Sigmoid colon (tissue), 4 donors: Measurements from ENCODE around the gene VIPR2.

Source experiments
- EP300 ChIP-seq, 4 donors: sonication (generic); formaldehyde crosslinking; IDR thresholded peaks; one replicate each; pipeline ENCODE4 v1.6.1; 2017; ENCODE audit warnings: antibody characterized with exemption in 4 of 4
- POLR2A ChIP-seq, 2 donors: fragments of 450-650 bp; IDR thresholded peaks; one replicate each; pipeline ENCODE4 v1.6.1; 2016; ENCODE audit warnings: antibody characterized with exemption in 2 of 2, mild to moderate bottlenecking in 2 of 2, moderate library complexity in 2 of 2
- POLR2AphosphoS5 ChIP-seq, 4 donors: sonication (generic); formaldehyde crosslinking; IDR thresholded peaks; one replicate each; pipeline ENCODE4 v1.6.1; 2017; ENCODE audit warnings: antibody characterized with exemption in 4 of 4
- TF ChIP-seq, protein P1 (sequence below), 4 experiments: fragments of 450-650 bp in 3 of 4; fragments of 200-600 bp in 1 of 4; IDR thresholded peaks; one replicate each; pipeline ENCODE4 v1.5.1; 2016 to 2019; ENCODE audit warnings: antibody characterized with exemption in 4 of 4, mild to moderate bottlenecking in 3 of 4, moderate library complexity in 2 of 4

DNA sequence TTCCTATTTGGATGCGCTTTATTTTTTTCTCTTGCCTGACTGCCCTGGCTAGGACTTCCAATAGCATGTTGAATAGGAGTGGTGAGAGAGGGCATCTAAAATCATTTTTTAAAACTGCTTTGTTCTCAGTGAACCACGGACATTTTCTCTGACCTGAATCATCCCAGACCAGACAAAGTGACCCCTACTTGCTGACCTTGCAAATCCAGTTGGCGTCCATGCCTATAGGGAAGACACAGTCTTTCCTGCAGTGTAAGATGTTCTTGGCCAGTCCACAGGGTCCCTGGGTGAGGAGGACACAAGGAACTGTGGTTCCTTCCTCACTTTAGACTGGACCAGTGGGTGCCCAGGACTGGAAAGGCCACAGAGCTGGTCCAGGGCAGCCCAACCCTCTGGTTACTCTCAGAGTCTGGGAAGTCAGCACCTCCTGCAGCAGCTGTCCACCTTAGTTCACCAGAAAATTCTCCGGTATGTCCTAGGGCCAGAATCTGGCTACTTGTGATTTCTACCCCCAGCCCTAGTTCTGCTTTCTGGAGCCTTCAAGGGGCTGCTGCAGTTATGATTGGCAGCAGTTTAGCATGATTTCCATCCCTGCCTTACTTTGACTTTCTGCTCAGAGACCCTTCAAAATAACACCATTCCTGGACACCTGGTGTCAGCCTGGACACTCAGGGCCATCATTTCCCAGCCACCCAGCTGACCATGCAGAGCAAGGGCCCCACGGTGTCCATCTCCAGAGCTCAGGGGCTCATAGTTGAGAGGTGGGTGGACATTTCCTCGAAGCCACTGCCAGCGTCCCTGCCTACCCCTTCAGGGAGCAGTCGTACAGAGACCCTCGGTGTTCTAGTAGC is 19.3 kb downstream of the VIPR2 start:
- TF ChIP-seq POLR2A (IDR thresholded peaks at IDR 0.05) (no peak), EP300 (IDR thresholded peaks at IDR 0.05) (no peak), POLR2AphosphoS5 (IDR thresholded peaks at IDR 0.05) (no peak)
- TF ChIP-seq, protein P1, sequence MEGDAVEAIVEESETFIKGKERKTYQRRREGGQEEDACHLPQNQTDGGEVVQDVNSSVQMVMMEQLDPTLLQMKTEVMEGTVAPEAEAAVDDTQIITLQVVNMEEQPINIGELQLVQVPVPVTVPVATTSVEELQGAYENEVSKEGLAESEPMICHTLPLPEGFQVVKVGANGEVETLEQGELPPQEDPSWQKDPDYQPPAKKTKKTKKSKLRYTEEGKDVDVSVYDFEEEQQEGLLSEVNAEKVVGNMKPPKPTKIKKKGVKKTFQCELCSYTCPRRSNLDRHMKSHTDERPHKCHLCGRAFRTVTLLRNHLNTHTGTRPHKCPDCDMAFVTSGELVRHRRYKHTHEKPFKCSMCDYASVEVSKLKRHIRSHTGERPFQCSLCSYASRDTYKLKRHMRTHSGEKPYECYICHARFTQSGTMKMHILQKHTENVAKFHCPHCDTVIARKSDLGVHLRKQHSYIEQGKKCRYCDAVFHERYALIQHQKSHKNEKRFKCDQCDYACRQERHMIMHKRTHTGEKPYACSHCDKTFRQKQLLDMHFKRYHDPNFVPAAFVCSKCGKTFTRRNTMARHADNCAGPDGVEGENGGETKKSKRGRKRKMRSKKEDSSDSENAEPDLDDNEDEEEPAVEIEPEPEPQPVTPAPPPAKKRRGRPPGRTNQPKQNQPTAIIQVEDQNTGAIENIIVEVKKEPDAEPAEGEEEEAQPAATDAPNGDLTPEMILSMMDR (IDR thresholded peaks at IDR 0.05) = no peak
